Endothelial cell of umbilical vein (primary cell): ENCODE data around the gene ATP6V1A.
"Not testable (repeated sequence)": the region's sequence is repeated elsewhere in the genome, so short reads cannot be mapped to it uniquely, and the experiment has no call there.

Experiments used
- CTCF ChIP-seq, 2 donors: IDR thresholded peaks; 1 replicate in 1 of 2; 2 replicates in 1 of 2; pipeline ENCODE4 v1.5.1; 2011; ENCODE audit warnings: low read length in 2 of 2, mild to moderate bottlenecking in 2 of 2, moderate library complexity in 2 of 2, control low read depth in 1 of 2, inconsistent platforms in 1 of 2, low read depth in 1 of 2; ENCODE audit not compliant: insufficient read depth in 1 of 2; ENCODE audit errors: extremely low read depth in 1 of 2
- EZH2 ChIP-seq: IDR thresholded peaks from 2 replicates; pipeline ENCODE4 v1.6.1; 2012; ENCODE audit warnings: borderline replicate concordance, low read depth, mild to moderate bottlenecking, moderate library complexity, low read length, inconsistent platforms; ENCODE audit not compliant: severe bottlenecking
- MYC ChIP-seq: IDR thresholded peaks from one replicate; pipeline ENCODE4 v1.6.1; 2011; ENCODE audit warnings: mild to moderate bottlenecking, low read depth, low read length
- POLR2AphosphoS5 ChIP-seq: IDR thresholded peaks from 2 replicates; pipeline ENCODE4 v1.6.1; 2012; ENCODE audit warnings: low read depth, mild to moderate bottlenecking, control low read depth, low read length, moderate library complexity; ENCODE audit not compliant: insufficient read depth

DNA sequence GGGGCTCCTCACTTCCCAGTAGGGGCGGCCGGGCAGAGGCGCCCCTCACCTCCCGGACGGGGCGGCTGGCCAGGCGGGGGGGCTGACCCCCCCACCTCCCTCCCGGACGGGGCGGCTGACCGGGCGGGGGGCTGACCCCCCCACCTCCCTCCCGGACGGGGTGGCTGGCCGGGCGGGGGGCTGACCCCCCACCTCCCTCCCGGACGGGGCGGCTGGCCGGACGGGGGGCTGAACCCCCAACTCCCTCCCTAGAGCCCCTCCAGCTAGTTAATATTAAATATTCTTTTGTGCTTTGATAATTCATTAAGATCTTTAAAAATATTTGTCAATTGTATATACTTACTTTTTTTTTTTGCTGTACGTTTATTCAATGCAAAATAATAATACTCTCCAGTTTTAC lies 103.0 kb downstream of the ATP6V1A start:
- not testable (repeated sequence) for TF ChIP-seq POLR2AphosphoS5; CTCF (IDR thresholded peaks at IDR 0.05; ENCODE audit: extremely low read depth in 1 of 2, insufficient read depth in 1 of 2, low read depth in 1 of 2, low read length in 2 of 2); EZH2; MYC
